ENCODE measurements around the gene CNTNAP2.

The CNTNAP2 gene

DNA sequence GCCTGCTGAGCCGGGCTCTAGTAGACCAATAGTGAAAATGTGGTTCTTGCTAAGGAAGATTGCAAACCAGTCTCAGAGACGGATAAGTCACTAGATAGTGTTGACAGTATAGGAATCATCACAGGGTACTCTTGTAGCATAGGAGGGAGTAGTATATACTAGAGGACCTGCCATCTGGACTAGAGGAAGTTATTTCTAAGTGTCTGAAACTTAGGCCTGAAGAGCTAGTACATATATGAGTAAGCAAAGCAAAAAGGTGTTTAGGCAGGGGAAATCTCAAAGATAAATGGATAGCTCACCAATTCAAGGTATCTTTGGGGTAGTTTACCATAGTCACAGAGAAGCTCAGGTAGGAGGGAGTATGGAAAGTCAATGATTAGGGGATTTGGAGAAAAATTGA, 428.1 kb downstream of the CNTNAP2 start:
- H3K4me1 ChIP-seq: no peaks in the 10 kb centered on the region
- no peaks in the 10 kb centered on the region for H4K20me1 ChIP-seq
- no peaks in the 10 kb centered on the region for H3K27me3 ChIP-seq
- TF ChIP-seq Cebpa-rat (IDR thresholded peaks at IDR 0.05): no peak
- no peak overlapping the region for H3K9ac ChIP-seq
- H3K4me3 ChIP-seq: no peak overlapping the region
- H3K27ac ChIP-seq: no peak overlapping the region
- no peaks in the 10 kb centered on the region for H3K9me3 ChIP-seq (replicated peaks in 1 of 11)
- H3K4me2 ChIP-seq: no peak overlapping the region
- no peaks in the 10 kb centered on the region for H3K36me3 ChIP-seq

- H3K27me3 ChIP-seq: no peaks in the 10 kb centered on the region
- no peak overlapping the region for H3K9ac ChIP-seq
- H3K36me3 ChIP-seq: no peaks in the 10 kb centered on the region
- TF ChIP-seq Cebpa-rat (IDR thresholded peaks at IDR 0.05): no peak
- no peaks in the 10 kb centered on the region for H3K9me3 ChIP-seq (replicated peaks in 1 of 11)
- H3K27ac ChIP-seq: no peak overlapping the region
- no peak overlapping the region for H3K4me2 ChIP-seq
- H3K4me3 ChIP-seq: no peak overlapping the region
- H3K4me1 ChIP-seq: no peaks in the 10 kb centered on the region
- H4K20me1 ChIP-seq: no peaks in the 10 kb centered on the region
Measured at GRCh38 chr7:146548816-146549215, 432.2 kb downstream of the CNTNAP2 start.

GRCh38 chr7:146554556-146554955, 438.0 kb downstream of the CNTNAP2 start:
- no peaks in the 10 kb centered on the region for H3K27me3 ChIP-seq
- no peak for TF ChIP-seq Cebpa-rat (IDR thresholded peaks at IDR 0.05)
- no peak overlapping the region for H3K9ac ChIP-seq
- no peaks in the 10 kb centered on the region for H3K4me1 ChIP-seq
- no peaks in the 10 kb centered on the region for H4K20me1 ChIP-seq
- no peaks in the 10 kb centered on the region for H3K9me3 ChIP-seq (replicated peaks in 1 of 11)
- H3K4me3 ChIP-seq: no peak overlapping the region
- H3K36me3 ChIP-seq: no peaks in the 10 kb centered on the region
- H3K27ac ChIP-seq: no peak overlapping the region
- no peak overlapping the region for H3K4me2 ChIP-seq

DNA sequence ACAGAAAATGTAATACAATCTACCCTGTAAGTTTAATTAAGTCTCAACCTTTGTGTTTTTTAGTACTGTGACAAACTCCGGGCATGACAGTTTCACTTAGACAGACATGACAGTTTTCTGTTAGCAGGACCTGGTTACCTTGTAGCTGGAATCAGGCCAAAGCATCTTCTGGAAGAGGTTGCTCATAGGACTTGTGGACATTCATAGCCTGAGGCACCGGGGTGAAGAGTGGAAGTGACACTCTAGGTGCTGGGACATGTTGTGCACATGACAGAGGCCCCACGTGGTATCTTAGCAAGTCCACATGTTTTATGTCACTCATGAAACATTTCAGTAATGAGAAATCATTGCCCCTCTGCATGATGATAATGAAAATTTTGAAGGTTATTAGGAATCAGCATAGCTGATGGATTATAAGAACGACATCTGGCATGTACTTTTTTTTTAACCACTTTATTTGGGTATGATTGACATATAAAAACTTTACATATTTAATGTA, 441.4 kb downstream of the CNTNAP2 start:
- Histone ChIP-seq H3K36me3 (no peaks in the 10 kb centered on the region), H3K27ac (no peak overlapping the region), H3K4me1 (no peaks in the 10 kb centered on the region), H4K20me1 (no peaks in the 10 kb centered on the region), H3K9ac (no peak overlapping the region), H3K27me3 (no peaks in the 10 kb centered on the region), H3K9me3 (replicated peaks in 1 of 11) (no peaks in the 10 kb centered on the region), H3K4me2 (no peak overlapping the region), H3K4me3 (no peak overlapping the region)
- TF ChIP-seq Cebpa-rat (IDR thresholded peaks at IDR 0.05): no peak

GRCh38 chr7:146565872-146566271, 449.3 kb downstream of the CNTNAP2 start:
- no peaks in the 10 kb centered on the region for H3K9me3 ChIP-seq (replicated peaks in 1 of 11)
- H3K4me2 ChIP-seq: no peak overlapping the region
- H4K20me1 ChIP-seq: no peaks in the 10 kb centered on the region
- H3K4me1 ChIP-seq: no peaks in the 10 kb centered on the region
- H3K9ac ChIP-seq: no peak overlapping the region
- no peaks in the 10 kb centered on the region for H3K36me3 ChIP-seq
- TF ChIP-seq Cebpa-rat (IDR thresholded peaks at IDR 0.05): no peak
- no peak overlapping the region for H3K4me3 ChIP-seq
- no peak overlapping the region for H3K27ac ChIP-seq
- H3K27me3 ChIP-seq: no peaks in the 10 kb centered on the region

- Histone ChIP-seq H3K27me3 (no peaks in the 10 kb centered on the region), H3K9me3 (replicated peaks in 1 of 11) (no peaks in the 10 kb centered on the region), H4K20me1 (no peaks in the 10 kb centered on the region), H3K4me3 (no peak overlapping the region), H3K27ac (no peak overlapping the region), H3K4me1 (no peaks in the 10 kb centered on the region), H3K36me3 (no peaks in the 10 kb centered on the region), H3K4me2 (no peak overlapping the region), H3K9ac (no peak overlapping the region)
- no peak for TF ChIP-seq Cebpa-rat (IDR thresholded peaks at IDR 0.05)
Measured at GRCh38 chr7:146575903-146576302, 459.3 kb downstream of the CNTNAP2 start.

DNA sequence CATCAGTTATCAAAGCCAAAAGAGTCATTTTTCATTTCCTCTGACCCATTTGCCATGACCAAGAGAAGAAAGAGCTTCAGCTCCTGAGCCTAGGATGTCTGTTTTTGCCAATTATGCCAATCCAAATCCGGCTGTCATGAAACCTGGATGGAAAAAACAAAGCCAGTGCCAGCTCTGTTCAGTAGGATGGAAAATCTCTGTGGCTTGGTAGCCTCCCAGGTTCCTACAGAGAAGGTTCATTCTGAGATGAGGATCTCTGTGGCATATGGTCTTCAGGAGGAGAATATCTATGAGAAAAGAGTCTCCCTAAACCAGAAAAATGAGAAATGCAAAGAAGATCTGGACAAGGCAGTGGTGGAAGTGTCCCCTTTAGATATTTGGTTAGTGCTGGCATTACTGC, 475.4 kb downstream of the CNTNAP2 start:
- Histone ChIP-seq H3K4me2 (no peak overlapping the region), H4K20me1 (no peaks in the 10 kb centered on the region), H3K9me3 (replicated peaks in 1 of 11) (no peaks in the 10 kb centered on the region), H3K27me3 (no peaks in the 10 kb centered on the region), H3K9ac (no peak overlapping the region), H3K27ac (no peak overlapping the region), H3K36me3 (no peaks in the 10 kb centered on the region), H3K4me1 (no peaks in the 10 kb centered on the region), H3K4me3 (no peak overlapping the region)
- no peak for TF ChIP-seq Cebpa-rat (IDR thresholded peaks at IDR 0.05)

DNA sequence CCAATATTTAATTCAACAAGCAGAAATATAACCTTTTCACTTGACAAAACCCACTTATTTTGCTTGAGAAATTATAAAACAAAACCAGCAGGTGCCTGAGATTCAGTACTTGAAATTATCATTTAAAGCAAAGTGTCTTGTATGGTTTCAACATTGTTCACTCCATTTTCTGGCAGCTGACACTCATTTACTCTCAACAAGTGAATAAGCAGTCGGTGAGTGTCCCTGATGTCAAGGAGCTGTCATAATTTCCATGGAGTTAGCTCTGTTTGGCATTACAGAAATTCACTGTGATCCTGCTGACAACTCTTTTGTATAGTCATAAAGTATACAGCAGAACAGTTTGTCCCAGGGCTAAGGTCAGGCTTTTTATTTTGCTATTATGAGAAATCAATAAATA, 490.0 kb downstream of the CNTNAP2 start:
- TF ChIP-seq Cebpa-rat (IDR thresholded peaks at IDR 0.05): no peak
- H3K27ac ChIP-seq: no peak overlapping the region
- no peaks in the 10 kb centered on the region for H4K20me1 ChIP-seq
- H3K4me2 ChIP-seq: no peak overlapping the region
- no peaks in the 10 kb centered on the region for H3K4me1 ChIP-seq
- peaks cover 0 to 8% (median 0%) of the 10 kb centered on the region in 11 experiments; a peak in 1 of 22 replicates for H3K9me3 ChIP-seq (replicated peaks in 1 of 11)
- H3K36me3 ChIP-seq: no peaks in the 10 kb centered on the region
- no peak overlapping the region for H3K9ac ChIP-seq
- no peaks in the 10 kb centered on the region for H3K27me3 ChIP-seq
- no peak overlapping the region for H3K4me3 ChIP-seq

DNA sequence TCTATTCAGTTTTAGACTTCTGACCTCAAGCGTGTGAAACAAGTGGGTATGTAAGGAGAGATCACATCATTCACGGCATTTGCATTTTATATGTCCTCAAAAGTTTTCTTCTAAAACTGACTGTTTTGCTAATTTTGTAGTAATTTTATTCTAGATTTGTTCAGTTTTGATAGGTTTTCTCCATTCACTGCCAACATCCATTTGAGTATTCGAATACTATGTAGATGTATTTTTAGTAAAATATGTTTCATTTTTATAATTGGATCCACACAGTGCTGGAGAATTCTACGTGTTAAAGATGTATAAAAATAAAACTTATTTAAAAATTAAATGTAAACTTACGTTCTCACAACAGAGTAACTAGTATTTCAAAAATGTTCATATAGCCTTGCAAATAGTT, 503.0 kb downstream of the CNTNAP2 start:
- Histone ChIP-seq H3K27ac (no peak overlapping the region), H4K20me1 (no peaks in the 10 kb centered on the region), H3K4me1 (no peaks in the 10 kb centered on the region), H3K9ac (no peak overlapping the region), H3K9me3 (replicated peaks in 1 of 11) (no peaks in the 10 kb centered on the region), H3K4me2 (no peak overlapping the region), H3K36me3 (no peaks in the 10 kb centered on the region), H3K27me3 (no peaks in the 10 kb centered on the region), H3K4me3 (no peak overlapping the region)
- TF ChIP-seq Cebpa-rat (IDR thresholded peaks at IDR 0.05): no peak

GRCh38 chr7:146626912-146627311, 510.3 kb downstream of the CNTNAP2 start:
- peaks cover 0 to 7% (median 0%) of the 10 kb centered on the region in 11 experiments; a peak in 6 of 22 replicates for H3K9me3 ChIP-seq (replicated peaks in 1 of 11)
- no peak overlapping the region for H3K9ac ChIP-seq
- H3K27ac ChIP-seq: no peak overlapping the region
- no peaks in the 10 kb centered on the region for H3K27me3 ChIP-seq
- no peak overlapping the region for H3K4me2 ChIP-seq
- no peaks in the 10 kb centered on the region for H4K20me1 ChIP-seq
- H3K4me1 ChIP-seq: no peaks in the 10 kb centered on the region; a peak in 1 of 20 replicates
- H3K36me3 ChIP-seq: no peaks in the 10 kb centered on the region
- no peak for TF ChIP-seq Cebpa-rat (IDR thresholded peaks at IDR 0.05)
- no peak overlapping the region for H3K4me3 ChIP-seq

Measured in BLaER1 treated with 17β-estradiol and CSF1 and Interleukin-3, amounts not matched to agents 10 nM and 100 nM (cell line).